B cell (primary cell): Measurements from ENCODE around the gene FAR1.

Source experiments
- EZH2 ChIP-seq: IDR thresholded peaks from 2 replicates; pipeline ENCODE4 v1.6.1; 2012; ENCODE audit warnings: borderline replicate concordance, low read depth, mild to moderate bottlenecking, moderate library complexity, low read length; ENCODE audit not compliant: insufficient read depth, poor library complexity, severe bottlenecking
- TF ChIP-seq, protein P1 (sequence below): fragments of 200-600 bp; IDR thresholded peaks from one replicate; pipeline ENCODE4 v1.8.0; 2022; ENCODE audit warnings: antibody characterized with exemption, mild to moderate bottlenecking

DNA sequence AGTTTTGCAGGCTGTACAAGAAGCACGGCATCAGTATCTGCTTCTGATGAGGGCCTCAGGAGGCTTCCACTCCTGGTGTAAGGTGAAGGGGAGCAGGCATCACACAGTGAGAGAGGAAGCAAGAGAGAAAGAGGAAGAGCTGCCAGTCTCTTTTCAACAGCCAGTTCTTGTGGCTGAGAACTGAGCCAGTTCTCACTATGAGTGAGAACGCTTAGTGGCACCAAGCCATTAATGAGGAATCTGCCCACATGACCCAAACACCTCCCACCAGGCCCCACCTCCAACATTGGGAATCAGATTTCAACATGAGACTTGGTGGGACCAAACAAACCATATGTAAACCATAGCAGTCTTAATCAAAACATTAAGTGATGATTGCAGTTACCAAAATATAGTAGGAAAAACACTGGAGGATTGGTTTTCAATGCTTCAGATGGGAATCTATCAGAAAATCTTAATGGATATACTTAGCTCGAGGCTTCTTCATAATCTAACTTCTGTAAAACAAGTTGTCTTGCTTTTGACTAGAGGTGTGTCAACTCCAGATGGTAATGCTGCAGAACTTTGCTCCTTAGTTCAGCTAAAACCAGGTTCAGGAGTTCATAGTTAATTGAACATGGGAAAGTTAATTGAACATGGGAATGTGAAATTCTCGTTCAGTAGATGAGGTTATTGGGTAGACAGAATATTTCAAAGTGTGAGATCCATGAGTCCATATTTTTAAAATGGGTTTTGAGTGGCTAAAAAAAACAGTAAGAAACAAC lies 12.2 kb downstream of the FAR1 start:
- TF ChIP-seq, protein P1, sequence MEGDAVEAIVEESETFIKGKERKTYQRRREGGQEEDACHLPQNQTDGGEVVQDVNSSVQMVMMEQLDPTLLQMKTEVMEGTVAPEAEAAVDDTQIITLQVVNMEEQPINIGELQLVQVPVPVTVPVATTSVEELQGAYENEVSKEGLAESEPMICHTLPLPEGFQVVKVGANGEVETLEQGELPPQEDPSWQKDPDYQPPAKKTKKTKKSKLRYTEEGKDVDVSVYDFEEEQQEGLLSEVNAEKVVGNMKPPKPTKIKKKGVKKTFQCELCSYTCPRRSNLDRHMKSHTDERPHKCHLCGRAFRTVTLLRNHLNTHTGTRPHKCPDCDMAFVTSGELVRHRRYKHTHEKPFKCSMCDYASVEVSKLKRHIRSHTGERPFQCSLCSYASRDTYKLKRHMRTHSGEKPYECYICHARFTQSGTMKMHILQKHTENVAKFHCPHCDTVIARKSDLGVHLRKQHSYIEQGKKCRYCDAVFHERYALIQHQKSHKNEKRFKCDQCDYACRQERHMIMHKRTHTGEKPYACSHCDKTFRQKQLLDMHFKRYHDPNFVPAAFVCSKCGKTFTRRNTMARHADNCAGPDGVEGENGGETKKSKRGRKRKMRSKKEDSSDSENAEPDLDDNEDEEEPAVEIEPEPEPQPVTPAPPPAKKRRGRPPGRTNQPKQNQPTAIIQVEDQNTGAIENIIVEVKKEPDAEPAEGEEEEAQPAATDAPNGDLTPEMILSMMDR, result no peak
- TF ChIP-seq EZH2, result no peak
